ENCODE data around the gene FAM180A. TPM values are rescaled to one million over a fixed set of nuclear protein-coding genes. Genes with fewer than 3 reads are reported as not detected.

The FAM180A gene
- polyA plus RNA-seq, 4 donors: 1.3 TPM; not detected in 3

GRCh38 chr7:135684136-135684535 lies 64.5 kb downstream of the FAM180A start:
- WGBS, 3 donors: 72 to 74% (median 72%) methylated on average over 3 of the region's 3 CpGs
- FAIRE-seq: no peak
- H3K27ac ChIP-seq (ENCODE audit: low read depth in 1 of 3, low read length in 2 of 3): no peak overlapping the region

DNA sequence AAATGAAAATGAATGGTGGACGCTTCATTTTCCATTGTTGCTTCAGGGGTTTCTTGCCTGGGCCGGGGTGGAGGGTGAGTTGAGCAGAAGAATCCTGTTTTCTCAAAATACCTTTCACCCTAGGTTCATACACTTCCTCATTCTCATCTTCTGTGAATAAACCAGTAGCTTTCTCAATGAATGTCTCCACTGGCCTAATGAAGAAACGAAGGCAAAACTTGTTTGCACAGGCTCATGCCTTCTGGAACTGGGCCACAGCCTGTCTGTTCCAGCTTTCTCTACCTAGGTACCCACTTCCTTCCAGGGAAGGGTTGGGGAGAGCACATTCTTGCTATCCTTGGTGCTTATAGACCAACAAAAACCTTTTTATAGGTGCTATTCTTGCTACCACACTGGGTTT lies 65.0 kb downstream of the FAM180A start:
- DNase-seq (no peak), FAIRE-seq (no peak)
- H3K36me3 ChIP-seq (ENCODE audit: control insufficient read depth in 3 of 3, insufficient read depth in 2 of 3, low read depth in 1 of 3, low read length in 3 of 3): peaks cover 0 to 12% (median 0%) of the 10 kb centered on the region in 3 donors
- no peak overlapping the region for H3K4me3 ChIP-seq (ENCODE audit: low read depth in 1 of 3, low read length in 3 of 3)
- H3K9me3 ChIP-seq (ENCODE audit: control insufficient read depth in 2 of 2, insufficient read depth in 1 of 2, low read depth in 1 of 2, low read length in 1 of 2): no peaks in the 10 kb centered on the region
- no peaks in the 10 kb centered on the region for H3K27me3 ChIP-seq (ENCODE audit: control insufficient read depth in 3 of 3, insufficient read depth in 3 of 3, low read length in 3 of 3)
- no peak overlapping the region for H3K27ac ChIP-seq (ENCODE audit: low read depth in 1 of 3, low read length in 2 of 3)
- WGBS, 3 donors: 91 to 96% (median 93%) methylated on average over 3 of the region's 3 CpGs
- H3K4me1 ChIP-seq (ENCODE audit: control insufficient read depth in 3 of 3, insufficient read depth in 2 of 3, low read depth in 1 of 3, low read length in 2 of 3): no peaks in the 10 kb centered on the region

More at GRCh38 chr7:135684136-135684535, 64.5 kb downstream of the FAM180A start:
- Histone ChIP-seq H3K4me1 (ENCODE audit: control insufficient read depth in 3 of 3, insufficient read depth in 2 of 3, low read depth in 1 of 3, low read length in 2 of 3) (no peaks in the 10 kb centered on the region), H3K36me3 (ENCODE audit: control insufficient read depth in 3 of 3, insufficient read depth in 2 of 3, low read depth in 1 of 3, low read length in 3 of 3) (peaks cover 0 to 16% (median 0%) of the 10 kb centered on the region in 3 donors), H3K4me3 (ENCODE audit: low read depth in 1 of 3, low read length in 3 of 3) (no peak overlapping the region), H3K27me3 (ENCODE audit: control insufficient read depth in 3 of 3, insufficient read depth in 3 of 3, low read length in 3 of 3) (no peaks in the 10 kb centered on the region), H3K9me3 (ENCODE audit: control insufficient read depth in 2 of 2, insufficient read depth in 1 of 2, low read depth in 1 of 2, low read length in 1 of 2) (no peaks in the 10 kb centered on the region)
- no peak for DNase-seq

DNA sequence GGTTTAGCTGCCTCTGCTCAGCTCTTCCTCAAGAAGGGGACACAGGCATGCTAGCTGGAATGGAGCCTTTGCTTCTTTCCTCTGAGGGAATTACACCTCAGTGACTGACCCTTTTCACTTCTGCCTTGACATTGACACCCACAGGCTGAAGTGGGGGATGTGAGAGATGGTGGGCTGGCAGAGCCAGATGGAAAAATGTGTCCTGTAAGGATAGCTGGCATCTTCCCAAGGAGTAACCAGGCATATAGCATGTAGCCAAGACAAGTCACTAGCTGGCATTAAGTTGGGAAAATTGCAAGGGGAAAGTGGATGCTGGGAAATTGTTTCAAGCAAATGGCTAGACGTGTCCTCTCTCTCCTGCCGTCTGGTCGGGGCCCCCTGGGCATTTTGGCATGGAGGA lies 66.4 kb downstream of the FAM180A start:
- H3K27me3 ChIP-seq (ENCODE audit: control insufficient read depth in 3 of 3, insufficient read depth in 3 of 3, low read length in 3 of 3): no peaks in the 10 kb centered on the region
- WGBS, 3 donors: 86 to 96% (median 94%) methylated on average over 3 of the region's 3 CpGs
- H3K27ac ChIP-seq (ENCODE audit: low read depth in 1 of 3, low read length in 2 of 3): no peak overlapping the region
- DNase-seq (no peak), FAIRE-seq (no peak)
- H3K36me3 ChIP-seq (ENCODE audit: control insufficient read depth in 3 of 3, insufficient read depth in 2 of 3, low read depth in 1 of 3, low read length in 3 of 3): peaks cover 0 to 16% (median 0%) of the 10 kb centered on the region in 3 donors
- no peaks in the 10 kb centered on the region for H3K9me3 ChIP-seq (ENCODE audit: control insufficient read depth in 2 of 2, insufficient read depth in 1 of 2, low read depth in 1 of 2, low read length in 1 of 2)
- no peaks in the 10 kb centered on the region for H3K4me1 ChIP-seq (ENCODE audit: control insufficient read depth in 3 of 3, insufficient read depth in 2 of 3, low read depth in 1 of 3, low read length in 2 of 3)
- H3K4me3 ChIP-seq (ENCODE audit: low read depth in 1 of 3, low read length in 3 of 3): no peak overlapping the region

DNA sequence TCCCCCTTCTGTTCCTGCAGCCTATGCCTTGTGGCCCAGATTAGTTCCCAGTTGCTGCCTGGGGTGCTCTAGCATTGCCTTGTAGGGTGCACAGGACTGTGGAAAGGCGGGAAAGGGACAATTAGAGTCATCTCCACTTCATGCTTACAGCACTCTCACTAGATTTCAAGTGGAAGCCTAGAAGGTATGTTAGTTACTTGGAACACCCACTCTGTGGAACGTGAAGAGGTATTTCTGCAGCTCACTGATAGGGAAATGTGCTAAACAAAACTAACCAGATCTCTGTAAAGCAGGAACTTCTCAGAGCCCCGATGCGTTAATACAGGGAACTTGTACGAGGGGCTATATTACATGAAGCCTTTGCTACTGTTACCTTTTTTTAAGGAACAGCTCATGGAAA lies 66.9 kb downstream of the FAM180A start:
- 70 to 91% (median 83%) methylated on average over 5 of the region's 5 CpGs for WGBS, 3 donors
- no peaks in the 10 kb centered on the region for H3K9me3 ChIP-seq (ENCODE audit: control insufficient read depth in 2 of 2, insufficient read depth in 1 of 2, low read depth in 1 of 2, low read length in 1 of 2)

More for the DNA sequence above, 66.9 kb downstream of the FAM180A start:
- Histone ChIP-seq H3K27ac (ENCODE audit: low read depth in 1 of 3, low read length in 2 of 3) (no peak overlapping the region), H3K36me3 (ENCODE audit: control insufficient read depth in 3 of 3, insufficient read depth in 2 of 3, low read depth in 1 of 3, low read length in 3 of 3) (peaks cover 0 to 16% (median 0%) of the 10 kb centered on the region in 3 donors), H3K27me3 (ENCODE audit: control insufficient read depth in 3 of 3, insufficient read depth in 3 of 3, low read length in 3 of 3) (no peaks in the 10 kb centered on the region), H3K4me1 (ENCODE audit: control insufficient read depth in 3 of 3, insufficient read depth in 2 of 3, low read depth in 1 of 3, low read length in 2 of 3) (no peaks in the 10 kb centered on the region), H3K4me3 (ENCODE audit: low read depth in 1 of 3, low read length in 3 of 3) (no peak overlapping the region)
- FAIRE-seq: no peak
- DNase-seq: no peak

Other genes starting within 250 kb of the FAM180A start
- gene CNOT4, start 238.7 kb downstream of the FAM180A start, polyA plus RNA-seq: 10 to 100 TPM in 1 of 4 donors, 1 to 10 TPM in 3; 5.1 to 19.3 (median 6.2) TPM
- 10 to 100 TPM; 17.6 to 37.9 (median 25.6) TPM for gene NUP205, start 190.9 kb downstream of the FAM180A start, polyA plus RNA-seq
- gene STMP1, start 86.3 kb downstream of the FAM180A start, polyA plus RNA-seq: 10 to 100 TPM; 24.8 to 44.7 (median 33.4) TPM
- under 1 TPM in 2 of 4 donors, not detected in 2; 0.04 to 0.56 TPM for gene SLC13A4, start 20.6 kb downstream of the FAM180A start, polyA plus RNA-seq
- 10 to 100 TPM; 56.7 to 88.8 (median 62.4) TPM for gene MTPN, start 228.5 kb upstream of the FAM180A start, polyA plus RNA-seq

Measured in small intestine (tissue), 7 donors.